ENCODE measurements around the gene MSL1. TPM values are rescaled to one million over a fixed set of nuclear protein-coding genes. Genes with fewer than 3 reads are reported as not detected.

The MSL1 gene
- total and polyA plus RNA-seq, 10 donors, result 52.6 to 154 (median 120) TPM

DNA sequence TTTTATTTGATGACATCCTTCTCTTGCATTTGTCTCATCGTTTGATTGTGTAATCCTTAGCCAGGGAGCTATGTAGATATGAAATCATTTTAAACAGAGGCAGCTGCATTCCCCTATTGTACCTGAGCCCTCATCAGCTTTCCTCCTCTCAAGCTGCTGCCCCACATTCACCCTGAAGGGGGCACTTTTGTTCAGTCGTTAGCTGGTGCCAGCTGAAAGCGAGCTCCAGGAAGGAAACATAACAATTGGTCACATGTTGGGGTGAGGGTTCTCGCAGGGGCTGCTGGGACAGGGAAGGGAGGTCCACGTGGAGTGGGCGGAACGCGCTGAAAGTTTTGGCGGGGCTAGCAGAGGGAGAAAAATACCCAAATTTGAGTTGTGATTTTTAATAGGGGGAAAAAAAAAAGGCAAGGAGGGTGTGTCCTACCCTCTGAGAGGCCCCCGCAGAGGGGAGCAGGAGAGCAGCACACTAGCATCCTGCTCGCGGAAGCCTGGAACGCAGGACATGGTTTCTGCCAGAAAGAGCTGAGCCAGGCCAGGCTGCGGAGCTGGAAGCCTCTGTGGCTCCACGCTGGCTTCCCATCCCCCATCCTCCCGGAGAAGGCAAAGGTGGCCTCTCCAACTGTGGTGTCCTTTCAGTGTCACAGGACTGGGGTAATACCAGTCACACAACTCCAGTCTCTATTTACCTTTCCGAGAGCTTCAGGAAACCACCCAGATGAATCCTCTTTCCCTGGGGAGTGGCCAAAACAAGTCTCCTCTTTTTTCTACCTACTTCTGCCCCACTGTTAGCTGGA lies 8.5 kb upstream of the MSL1 start:
- no peak for TF ChIP-seq POLR2A (IDR thresholded peaks at IDR 0.05)
- TF ChIP-seq POLR2AphosphoS5 (IDR thresholded peaks at IDR 0.05), result peak; percentile 59 to 92 (median 86)
- TF ChIP-seq, protein P1, sequence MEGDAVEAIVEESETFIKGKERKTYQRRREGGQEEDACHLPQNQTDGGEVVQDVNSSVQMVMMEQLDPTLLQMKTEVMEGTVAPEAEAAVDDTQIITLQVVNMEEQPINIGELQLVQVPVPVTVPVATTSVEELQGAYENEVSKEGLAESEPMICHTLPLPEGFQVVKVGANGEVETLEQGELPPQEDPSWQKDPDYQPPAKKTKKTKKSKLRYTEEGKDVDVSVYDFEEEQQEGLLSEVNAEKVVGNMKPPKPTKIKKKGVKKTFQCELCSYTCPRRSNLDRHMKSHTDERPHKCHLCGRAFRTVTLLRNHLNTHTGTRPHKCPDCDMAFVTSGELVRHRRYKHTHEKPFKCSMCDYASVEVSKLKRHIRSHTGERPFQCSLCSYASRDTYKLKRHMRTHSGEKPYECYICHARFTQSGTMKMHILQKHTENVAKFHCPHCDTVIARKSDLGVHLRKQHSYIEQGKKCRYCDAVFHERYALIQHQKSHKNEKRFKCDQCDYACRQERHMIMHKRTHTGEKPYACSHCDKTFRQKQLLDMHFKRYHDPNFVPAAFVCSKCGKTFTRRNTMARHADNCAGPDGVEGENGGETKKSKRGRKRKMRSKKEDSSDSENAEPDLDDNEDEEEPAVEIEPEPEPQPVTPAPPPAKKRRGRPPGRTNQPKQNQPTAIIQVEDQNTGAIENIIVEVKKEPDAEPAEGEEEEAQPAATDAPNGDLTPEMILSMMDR (IDR thresholded peaks at IDR 0.05 in 8 of 11, conservative IDR thresholded peaks at IDR 0.05 in 3 of 11), result peak; percentile 89 to 99 (median 97)
- no peaks in the 10 kb centered on the region for H3K27me3 ChIP-seq (replicated peaks in 1 of 7)
- intact Hi-C loops (cut with DNase I; ENCODE audit: low total_unique reads), result no loop called here
- peaks cover 42 to 66% (median 57%) of the 10 kb centered on the region in 6 donors for H3K4me1 ChIP-seq
- H3K4me3 ChIP-seq, result peak overlapping the region; percentile 20 to 71 (median 48)
- H3K36me3 ChIP-seq, result no peaks in the 10 kb centered on the region
- peak overlapping the region; percentile 78 to 91 (median 86) for H3K27ac ChIP-seq
- DNase-seq, result peak; percentile 96
- H3K9me3 ChIP-seq, result no peaks in the 10 kb centered on the region
- 1% methylated on average over 17 of the region's 17 CpGs for WGBS, 5 donors

DNA sequence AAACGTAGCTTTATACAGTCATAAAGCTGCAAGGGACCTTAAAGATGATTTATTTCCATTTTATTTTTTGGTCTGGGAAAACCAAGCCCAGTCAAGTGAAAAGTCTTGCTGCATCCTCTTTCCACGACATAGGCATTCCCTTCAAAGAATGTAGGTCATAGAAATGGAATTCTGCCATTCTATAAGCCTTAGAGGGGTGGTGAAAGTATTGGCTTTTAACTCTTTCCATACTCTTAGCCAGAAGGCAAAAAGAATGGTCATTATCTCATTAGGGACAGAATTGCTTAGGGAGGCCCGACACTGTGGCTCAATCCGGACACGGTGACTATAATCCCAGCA lies 7.9 kb upstream of the MSL1 start:
- TF ChIP-seq POLR2A (IDR thresholded peaks at IDR 0.05) (no peak), POLR2AphosphoS5 (IDR thresholded peaks at IDR 0.05) (no peak)
- TF ChIP-seq, protein P1 (IDR thresholded peaks at IDR 0.05 in 8 of 11, conservative IDR thresholded peaks at IDR 0.05 in 3 of 11), result no peak
- intact Hi-C loops (cut with DNase I; ENCODE audit: low total_unique reads), result no loop called here
- peak overlapping the region; percentile 78 to 91 (median 86) for H3K27ac ChIP-seq
- H3K36me3 ChIP-seq, result no peaks in the 10 kb centered on the region
- no peaks in the 10 kb centered on the region for H3K9me3 ChIP-seq
- WGBS, 5 donors, result 44 to 63% (median 58%) methylated on average over 5 of the region's 5 CpGs
- no peak for DNase-seq
- no peaks in the 10 kb centered on the region for H3K27me3 ChIP-seq (replicated peaks in 1 of 7)
- H3K4me3 ChIP-seq, result peak overlapping the region in 4 of 8 donors; percentile 45 to 71 (median 50)
- peaks cover 36 to 66% (median 53%) of the 10 kb centered on the region in 6 donors for H3K4me1 ChIP-seq

DNA sequence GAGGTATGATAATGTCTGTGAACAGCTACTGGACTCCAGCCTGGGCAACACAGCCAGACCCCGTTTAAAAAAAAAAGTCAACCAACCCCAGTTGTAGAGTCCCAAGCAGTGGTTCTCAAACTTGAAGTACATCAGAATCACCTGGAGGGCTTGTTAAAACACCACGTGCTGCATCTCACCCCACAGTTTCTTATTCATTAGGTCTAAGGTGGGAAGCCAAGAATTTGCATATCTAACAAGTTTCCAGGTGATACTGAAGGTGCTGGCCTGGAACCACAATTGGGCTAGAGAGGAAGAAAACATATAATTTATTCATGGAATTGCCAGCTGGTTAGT lies 6.7 kb upstream of the MSL1 start:
- Histone ChIP-seq H3K4me1 (peaks cover 29 to 64% (median 41%) of the 10 kb centered on the region in 6 donors), H3K36me3 (no peaks in the 10 kb centered on the region), H3K27me3 (replicated peaks in 1 of 7) (no peaks in the 10 kb centered on the region), H3K9me3 (no peaks in the 10 kb centered on the region), H3K4me3 (no peak overlapping the region), H3K27ac (no peak overlapping the region)
- DNase-seq, result no peak
- TF ChIP-seq POLR2A (IDR thresholded peaks at IDR 0.05), result no peak
- TF ChIP-seq, protein P1 (IDR thresholded peaks at IDR 0.05 in 8 of 11, conservative IDR thresholded peaks at IDR 0.05 in 3 of 11), result no peak
- TF ChIP-seq POLR2AphosphoS5 (IDR thresholded peaks at IDR 0.05), result no peak
- 69 to 81% (median 74%) methylated on average over 2 of the region's 2 CpGs for WGBS, 5 donors
- intact Hi-C loops (cut with DNase I; ENCODE audit: low total_unique reads), result no loop called here

DNA sequence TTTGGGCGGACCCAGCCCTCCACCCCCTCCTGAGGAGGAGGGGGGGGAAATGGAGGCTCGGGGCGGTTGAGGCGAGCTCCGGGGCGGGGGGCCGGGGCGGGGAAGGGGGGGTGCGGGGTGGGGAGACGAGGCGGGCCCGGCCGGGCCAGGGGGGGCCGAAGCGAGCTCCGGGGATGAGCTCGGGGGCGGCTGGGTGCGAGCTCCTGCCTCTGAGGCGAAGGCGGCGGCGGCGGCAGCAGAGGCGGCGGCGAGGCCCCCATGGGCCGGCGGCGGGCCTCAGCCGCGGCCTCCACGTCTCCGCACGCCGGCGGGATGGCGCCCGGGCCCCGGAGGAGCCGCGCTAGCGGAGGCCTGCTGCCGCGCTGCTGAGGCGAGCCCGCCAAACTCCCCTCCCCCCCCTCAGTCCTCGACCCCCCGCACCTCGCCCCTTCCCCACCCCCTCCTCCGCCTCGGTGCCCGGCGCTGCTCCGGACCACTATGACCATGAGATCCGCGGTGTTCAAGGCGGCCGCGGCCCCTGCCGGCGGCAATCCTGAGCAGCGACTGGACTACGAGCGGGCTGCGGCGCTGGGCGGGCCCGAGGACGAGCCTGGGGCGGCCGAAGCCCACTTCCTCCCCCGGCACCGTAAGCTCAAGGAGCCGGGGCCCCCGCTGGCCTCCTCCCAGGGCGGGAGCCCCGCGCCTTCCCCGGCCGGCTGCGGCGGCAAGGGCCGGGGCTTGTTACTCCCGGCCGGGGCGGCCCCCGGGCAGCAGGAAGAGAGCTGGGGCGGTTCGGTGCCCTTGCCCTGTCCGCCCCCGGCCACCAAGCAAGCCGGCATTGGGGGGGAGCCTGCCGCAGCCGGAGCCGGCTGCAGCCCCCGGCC lies 596 bp downstream of the MSL1 start:
- H3K27me3 ChIP-seq (replicated peaks in 1 of 7), result no peaks in the 10 kb centered on the region
- peak; percentile 90 for DNase-seq
- intact Hi-C loops (cut with DNase I; ENCODE audit: low total_unique reads), result no loop called here

More for the DNA sequence above, 596 bp downstream of the MSL1 start:
- WGBS, 5 donors, result 0 to 4% (median 1%) methylated on average over 16 to 93 of the region's 97 CpGs
- TF ChIP-seq POLR2A (IDR thresholded peaks at IDR 0.05), result no peak
- TF ChIP-seq POLR2AphosphoS5 (IDR thresholded peaks at IDR 0.05), result peak; percentile 23 to 44 (median 40)
- TF ChIP-seq, protein P1 (IDR thresholded peaks at IDR 0.05 in 8 of 11, conservative IDR thresholded peaks at IDR 0.05 in 3 of 11), result peak in 3 of 11 experiments; percentile 6 to 30 (median 21)
- peak overlapping the region; percentile 89 to 98 (median 96) for H3K27ac ChIP-seq
- H3K9me3 ChIP-seq, result no peaks in the 10 kb centered on the region
- H3K4me3 ChIP-seq, result peak overlapping the region; percentile 62 to 99 (median 94)
- H3K36me3 ChIP-seq, result peaks cover 0 to 23% (median 14%) of the 10 kb centered on the region in 6 donors
- peaks cover 22 to 78% (median 39%) of the 10 kb centered on the region in 6 donors for H3K4me1 ChIP-seq
